NB4 (cell line): ENCODE measurements around the gene APPL2.

Experiments
- MAX ChIP-seq: IDR thresholded peaks from 2 replicates; pipeline ENCODE4 v1.6.1; 2011; ENCODE audit warnings: low read depth, low read length
- POLR2A ChIP-seq: IDR thresholded peaks from 2 replicates; pipeline ENCODE4 v1.6.1; 2011; ENCODE audit warnings: mild to moderate bottlenecking; ENCODE audit not compliant: insufficient read length; ENCODE audit errors: extremely low read depth
- TF ChIP-seq, protein P1 (sequence below): IDR thresholded peaks from one replicate; pipeline ENCODE4 v1.5.1; 2012; ENCODE audit warnings: low read depth, low read length

GRCh38 chr12:105202202-105202601 lies 33.8 kb downstream of the APPL2 start:
- TF ChIP-seq POLR2A (no peak), MAX (no peak)
- TF ChIP-seq, protein P1, sequence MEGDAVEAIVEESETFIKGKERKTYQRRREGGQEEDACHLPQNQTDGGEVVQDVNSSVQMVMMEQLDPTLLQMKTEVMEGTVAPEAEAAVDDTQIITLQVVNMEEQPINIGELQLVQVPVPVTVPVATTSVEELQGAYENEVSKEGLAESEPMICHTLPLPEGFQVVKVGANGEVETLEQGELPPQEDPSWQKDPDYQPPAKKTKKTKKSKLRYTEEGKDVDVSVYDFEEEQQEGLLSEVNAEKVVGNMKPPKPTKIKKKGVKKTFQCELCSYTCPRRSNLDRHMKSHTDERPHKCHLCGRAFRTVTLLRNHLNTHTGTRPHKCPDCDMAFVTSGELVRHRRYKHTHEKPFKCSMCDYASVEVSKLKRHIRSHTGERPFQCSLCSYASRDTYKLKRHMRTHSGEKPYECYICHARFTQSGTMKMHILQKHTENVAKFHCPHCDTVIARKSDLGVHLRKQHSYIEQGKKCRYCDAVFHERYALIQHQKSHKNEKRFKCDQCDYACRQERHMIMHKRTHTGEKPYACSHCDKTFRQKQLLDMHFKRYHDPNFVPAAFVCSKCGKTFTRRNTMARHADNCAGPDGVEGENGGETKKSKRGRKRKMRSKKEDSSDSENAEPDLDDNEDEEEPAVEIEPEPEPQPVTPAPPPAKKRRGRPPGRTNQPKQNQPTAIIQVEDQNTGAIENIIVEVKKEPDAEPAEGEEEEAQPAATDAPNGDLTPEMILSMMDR, result no peak
